Right lobe of liver (tissue), 6 donors: Measurements from ENCODE around the gene PCDH12. TPM values are rescaled to one million over a fixed set of nuclear protein-coding genes. Genes with fewer than 3 reads are reported as not detected.

Experiments
- ATAC-seq, 4 donors: fragments of 200-7000 bp; cut with Tn5 transposase; one replicate each; pipeline ENCODE4 v1.9.1; 2020; ENCODE audit warnings: mild to moderate bottlenecking in 4 of 4, moderate library complexity in 4 of 4
- DNase-seq, 3 donors: peaks; one replicate each; pipeline ENCODE4 v3.0.0-alpha.2; 2020
- H3K27ac ChIP-seq, 3 donors: fragments of 200-600 bp; one replicate each; pipeline ENCODE4 v1.8.0; 2022
- H3K27me3 ChIP-seq, 2 donors: fragments of 200-600 bp; one replicate each; pipeline ENCODE4 v1.8.0; 2022
- H3K36me3 ChIP-seq, 4 donors: fragments of 200-600 bp; sonication (generic) in 1 of 4; one replicate each; pipeline versions ENCODE4 v1.5.1 to v1.8.0; 2017 to 2022; ENCODE audit warnings: control low read depth in 1 of 4
- H3K4me1 ChIP-seq, 4 donors: fragments of 200-600 bp; sonication (generic) in 1 of 4; one replicate each; pipeline versions ENCODE4 v1.5.1 to v1.8.0; 2017 to 2022; ENCODE audit warnings: control low read depth in 1 of 4
- H3K4me3 ChIP-seq, 3 donors: fragments of 200-600 bp; one replicate each; pipeline ENCODE4 v1.8.0; 2022
- H3K9me3 ChIP-seq, 4 donors: fragments of 200-600 bp; sonication (generic) in 1 of 4; one replicate each; pipeline versions ENCODE4 v1.5.1 to v1.8.0; 2017 to 2022; ENCODE audit warnings: control low read depth in 1 of 4
- CTCF ChIP-seq, 4 donors: fragments of 200-600 bp in 3 of 4; fragments of 450-650 bp in 1 of 4; IDR thresholded peaks; one replicate each; pipeline versions ENCODE4 v1.5.1 to v1.8.0; 2016 to 2022; ENCODE audit warnings: antibody characterized with exemption in 4 of 4, mild to moderate bottlenecking in 2 of 4
- POLR2A ChIP-seq: fragments of 450-650 bp; IDR thresholded peaks from one replicate; pipeline ENCODE4 v1.6.1; 2017; ENCODE audit warnings: antibody characterized with exemption, mild to moderate bottlenecking
- WGBS: methylation state at CpG from one replicate; pipeline ENCODE4 v1.1.6; 2018; ENCODE audit warnings: low coverage, low lambda C conversion rate; ENCODE audit not compliant: insufficient coverage; ENCODE audit errors: missing lambda C conversion rate; 5-methylcytosine and 5-hydroxymethylcytosine counted together
- intact Hi-C, 2 donors: fragments of 100-400 bp; cut with DNase I; formaldehyde crosslinking; loops; one replicate each; pipeline versions ENCODE4 v1.11.2 to v1.14.1; 2022
- total RNA-seq, 6 experiments: library from RNA; depleted of rRNA in 2 of 6; stranded (reverse); fragments of >200 nt in 2 of 6; fragmentation: NEBNext Ultra II Directional in 3 of 6; extraction: Animal tissue kit (Norgen Biotek cat#: 25700) in 3 of 6; gene quantifications; one replicate each; pipeline versions ENCODE4 v1.1.0 to v1.2.4, GENCODE V29; 2016 to 2023
- donor health status: DM: no; HTN: yes; CAD: no.
- donor health status: DM: no; HTN: no; CAD: no.
- donor health status: DM: no; HTN: no; CAD: no.
- donor health status: DM: no; HTN: yes; CAD: no.
- donor health status: DM: no; HTN: yes; CAD: no.

Gene PCDH12
- total RNA-seq, 6 experiments from 2014 or later: 1.5 to 4.4 (median 1.9) TPM

DNA sequence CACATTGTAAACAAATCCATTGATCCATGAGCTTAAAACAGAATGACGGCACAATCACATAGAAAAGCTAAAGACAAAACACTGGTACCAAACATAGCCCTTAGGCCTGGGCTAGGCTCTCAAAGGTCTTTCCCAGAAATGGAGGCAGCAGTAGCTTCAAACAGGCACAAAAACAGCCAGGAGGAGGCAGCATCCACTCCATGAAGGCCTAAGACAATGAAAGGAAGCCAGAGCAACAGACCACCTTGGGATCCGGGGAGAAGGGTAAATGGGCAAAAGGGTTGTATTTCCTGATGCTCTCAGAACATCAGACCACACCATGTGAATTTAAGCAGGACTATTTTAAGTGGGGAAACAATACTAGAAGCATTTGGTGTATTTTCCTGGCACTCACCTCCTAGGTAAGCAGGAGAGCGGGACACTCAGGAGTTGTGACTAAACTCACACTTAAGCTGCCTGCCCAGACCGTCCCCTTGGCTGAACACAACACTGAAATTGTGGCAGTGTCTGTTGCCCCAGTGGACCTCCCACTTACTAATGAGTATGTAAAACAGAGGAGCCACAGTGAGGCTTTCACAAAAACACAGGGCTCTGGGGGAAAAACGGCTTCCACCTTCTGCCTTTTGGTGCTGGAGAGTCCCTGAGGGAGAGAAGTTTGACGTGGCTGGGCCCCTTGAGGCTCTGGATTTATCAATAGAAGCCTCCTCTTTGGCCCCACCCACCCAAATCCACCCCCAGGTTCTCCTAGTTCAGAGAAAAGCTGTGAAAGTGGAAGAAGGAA lies 42.9 kb upstream of the PCDH12 start:
- peaks cover 0 to 51% (median 10%) of the 10 kb centered on the region in 4 donors for H3K36me3 ChIP-seq
- peaks cover 0 to 15% (median 0%) of the 10 kb centered on the region in 4 donors for H3K4me1 ChIP-seq
- no peak overlapping the region for H3K4me3 ChIP-seq
- ATAC-seq: no peak
- H3K9me3 ChIP-seq: no peaks in the 10 kb centered on the region
- H3K27me3 ChIP-seq: no peaks in the 10 kb centered on the region
- DNase-seq: no peak
- intact Hi-C loops: no loop called here
- TF ChIP-seq CTCF (IDR thresholded peaks at IDR 0.05) (peak in 3 of 4 donors; percentile 8 to 21 (median 21)), POLR2A (no peak)
- 51% methylated on average over 4 of the region's 6 CpGs for WGBS
- H3K27ac ChIP-seq: no peak overlapping the region

DNA sequence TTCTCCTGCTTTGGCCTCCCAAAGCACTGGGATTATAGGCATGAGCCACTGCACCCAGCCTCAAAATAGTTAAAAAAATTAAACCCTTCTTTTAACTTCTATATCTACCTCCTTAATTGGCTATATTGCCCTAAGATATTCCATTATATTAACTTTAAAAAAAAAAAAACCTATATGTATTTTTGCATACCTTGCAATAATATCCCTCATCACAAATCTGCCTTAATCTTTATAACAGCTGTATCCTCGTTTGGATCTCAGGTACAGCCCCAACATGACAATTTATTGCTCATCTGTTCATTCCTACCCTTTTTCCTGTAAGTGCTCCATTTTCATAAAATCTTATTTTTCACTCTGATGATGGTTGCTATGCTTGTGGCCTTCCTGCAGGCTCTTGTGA lies 42.2 kb upstream of the PCDH12 start:
- no peak for DNase-seq
- no peaks in the 10 kb centered on the region for H3K27me3 ChIP-seq
- H3K9me3 ChIP-seq: no peaks in the 10 kb centered on the region
- TF ChIP-seq CTCF (IDR thresholded peaks at IDR 0.05) (no peak), POLR2A (no peak)
- WGBS: 29% methylated on average over 1 of the region's 1 CpG
- peaks cover 0 to 15% (median 0%) of the 10 kb centered on the region in 4 donors for H3K4me1 ChIP-seq
- intact Hi-C loops: no loop called here
- no peak for ATAC-seq
- H3K4me3 ChIP-seq: no peak overlapping the region
- H3K27ac ChIP-seq: no peak overlapping the region
- H3K36me3 ChIP-seq: peaks cover 0 to 43% (median 8%) of the 10 kb centered on the region in 4 donors

GRCh38 chr5:141997358-141997960 lies 39.5 kb upstream of the PCDH12 start:
- peak overlapping the region; percentile 18 to 48 (median 30) for H3K27ac ChIP-seq

DNA sequence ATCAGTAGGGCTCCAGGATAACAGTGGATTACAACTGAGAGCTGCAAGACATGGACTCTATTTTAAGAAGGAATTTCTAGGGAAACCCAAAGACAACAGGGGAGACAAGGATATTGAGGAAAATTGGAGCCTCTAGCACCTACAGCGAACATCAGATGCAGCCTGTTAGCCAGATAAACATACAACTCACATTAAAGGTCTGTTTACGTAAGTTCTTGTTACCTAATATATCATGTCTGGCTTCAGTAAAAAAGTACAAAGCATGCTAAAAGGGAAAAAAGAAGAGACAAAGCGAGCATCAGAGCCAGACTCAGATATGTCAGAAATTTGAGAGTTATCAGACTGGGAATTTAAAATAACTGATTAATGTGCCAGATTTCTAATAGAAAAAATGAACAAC lies 37.7 kb upstream of the PCDH12 start:
- Histone ChIP-seq H3K4me3 (no peak overlapping the region), H3K9me3 (no peaks in the 10 kb centered on the region), H3K27me3 (no peaks in the 10 kb centered on the region), H3K27ac (no peak overlapping the region), H3K36me3 (peaks cover 0 to 28% (median 3%) of the 10 kb centered on the region in 4 donors), H3K4me1 (peaks cover 0 to 15% (median 2%) of the 10 kb centered on the region in 4 donors)
- 80% methylated on average over 3 of the region's 3 CpGs for WGBS
- DNase-seq (no peak), ATAC-seq (no peak)
- intact Hi-C loops: loop anchor here in 1 of 2 donors (10.0 kb wide), 1 partner anchor 149 kb away; no protein-coding TSS in a partner anchor
- no peak for TF ChIP-seq CTCF (IDR thresholded peaks at IDR 0.05)
- no peak for TF ChIP-seq POLR2A

More at GRCh38 chr5:141997358-141997960, 39.5 kb upstream of the PCDH12 start:
- H3K4me1 ChIP-seq: peaks cover 0 to 15% (median 2%) of the 10 kb centered on the region in 4 donors
- H3K4me3 ChIP-seq: no peak overlapping the region
- WGBS: 27% methylated on average over 6 of the region's 6 CpGs
- intact Hi-C loops: loop anchor here in 1 of 2 donors (10.0 kb wide), 1 partner anchor 147 kb away; no protein-coding TSS in a partner anchor
- TF ChIP-seq POLR2A (peak; percentile 19), CTCF (IDR thresholded peaks at IDR 0.05) (no peak)
- DNase-seq (no peak), ATAC-seq (peak; percentile 87 to 94 (median 90))
- H3K36me3 ChIP-seq: peaks cover 0 to 36% (median 5%) of the 10 kb centered on the region in 4 donors
- no peaks in the 10 kb centered on the region for H3K9me3 ChIP-seq
- H3K27me3 ChIP-seq: no peaks in the 10 kb centered on the region
